HG03457 (cell line): Measurements from ENCODE around the gene SLC6A19.

Experiments used
- ATAC-seq: cut with Tn5 transposase; IDR thresholded peaks from one replicate; pipeline ENCODE4 v1.9.1; 2021; ENCODE audit warnings: moderate number of reproducible peaks; ENCODE audit not compliant: unreplicated experiment

SLC6A19 gene

GRCh38 chr5:1193591-1193985 lies 7.8 kb upstream of the SLC6A19 start:
- no peak for ATAC-seq

- no peak for ATAC-seq
Measured at GRCh38 chr5:1194378-1194777, 7.0 kb upstream of the SLC6A19 start.

GRCh38 chr5:1195439-1195838 lies 6.0 kb upstream of the SLC6A19 start:
- no peak for ATAC-seq

GRCh38 chr5:1195916-1196315 lies 5.5 kb upstream of the SLC6A19 start:
- no peak for ATAC-seq

GRCh38 chr5:1196562-1196961 lies 4.8 kb upstream of the SLC6A19 start:
- no peak for ATAC-seq

GRCh38 chr5:1197876-1198666 lies 3.3 kb upstream of the SLC6A19 start:
- no peak for ATAC-seq

- ATAC-seq, result no peak
Measured at GRCh38 chr5:1199340-1199648, 2.1 kb upstream of the SLC6A19 start.

GRCh38 chr5:1199649-1200494 lies 1.5 kb upstream of the SLC6A19 start:
- ATAC-seq, result no peak

GRCh38 chr5:1200495-1201326 lies 684 bp upstream of the SLC6A19 start:
- ATAC-seq, result no peak

- no peak for ATAC-seq
Measured at GRCh38 chr5:1202026-1202797, 817 bp downstream of the SLC6A19 start.

GRCh38 chr5:1202798-1203185 lies 1.4 kb downstream of the SLC6A19 start:
- no peak for ATAC-seq

- ATAC-seq, result no peak
Measured at GRCh38 chr5:1203311-1203967, 2.0 kb downstream of the SLC6A19 start.

GRCh38 chr5:1203968-1204692 lies 2.7 kb downstream of the SLC6A19 start:
- ATAC-seq, result no peak

- ATAC-seq, result no peak
Measured at GRCh38 chr5:1204693-1205242, 3.4 kb downstream of the SLC6A19 start.

GRCh38 chr5:1205255-1206180 lies 4.1 kb downstream of the SLC6A19 start:
- no peak for ATAC-seq

- ATAC-seq, result no peak
Measured at GRCh38 chr5:1206521-1207412, 5.4 kb downstream of the SLC6A19 start.

- no peak for ATAC-seq
Measured at GRCh38 chr5:1207555-1207954, 6.2 kb downstream of the SLC6A19 start.
